ENCODE measurements around the gene NPAS1.

GRCh38 chr19:47066376-47067214, 47.0 kb downstream of the NPAS1 start:
- TF ChIP-seq KDM4A (IDR thresholded peaks at IDR 0.05; ENCODE audit: low read depth, low read length, severe bottlenecking) (no peak), GTF2F1 (IDR thresholded peaks at IDR 0.05; ENCODE audit: borderline replicate concordance, low read depth, low read length) (no peak), CTCF (IDR thresholded peaks at IDR 0.05; ENCODE audit: control extremely low read depth in 1 of 3, insufficient read depth in 1 of 3, low read depth in 1 of 3, low read length in 3 of 3) (no peak), HDAC6 (IDR thresholded peaks at IDR 0.05; ENCODE audit: low read depth, low read length) (no peak), CEBPB (IDR thresholded peaks at IDR 0.05; ENCODE audit: low read depth, low read length) (no peak), POLR2A (IDR thresholded peaks at IDR 0.05; ENCODE audit: control extremely low read depth in 1 of 2, low read depth in 2 of 2, low read length in 2 of 2) (no peak), NRF1 (IDR thresholded peaks at IDR 0.05; ENCODE audit: low read depth, low read length) (no peak), EP300 (IDR thresholded peaks at IDR 0.05; ENCODE audit: borderline replicate concordance in 1 of 2, low read depth in 2 of 2, low read length in 2 of 2) (no peak), CREB1 (IDR thresholded peaks at IDR 0.05) (no peak), RAD21 (IDR thresholded peaks at IDR 0.05 in 1 of 2, conservative IDR thresholded peaks at IDR 0.05 in 1 of 2; ENCODE audit: low read depth in 2 of 2, low read length in 2 of 2) (no peak), FOSL1 (IDR thresholded peaks at IDR 0.05; ENCODE audit: insufficient read depth, low read depth, low read length) (no peak), CHD2 (IDR thresholded peaks at IDR 0.05; ENCODE audit: low read length) (no peak), EZH2 (IDR thresholded peaks at IDR 0.05; ENCODE audit: low read depth, low read length, severe bottlenecking) (no peak)
